HTR-8/SVneo (cell line): Measurements from ENCODE around the gene STIM1.

ENCODE experiments used
- DNase-seq: peaks from one replicate; pipeline ENCODE4 v3.0.0; 2011; ENCODE audit warnings: low spot score, mixed read lengths; ENCODE audit not compliant: insufficient read length
- FAIRE-seq: peaks from 2 replicates; lab custom pipeline; 2011; peaks lifted over from hg19 to GRCh38; lab: Jason Lieb, UNC

The STIM1 gene

GRCh38 chr11:3905080-3905953 lies 49.9 kb downstream of the STIM1 start:
- DNase-seq (peak; percentile 41), FAIRE-seq (no peak)

- no peak for FAIRE-seq
- no peak for DNase-seq
These were observed 50.7 kb downstream of the STIM1 start for GRCh38 chr11:3906166-3906565.

- DNase-seq (no peak), FAIRE-seq (no peak)
These were observed 52.1 kb downstream of the STIM1 start for GRCh38 chr11:3907590-3907989.

- no peak for DNase-seq
- FAIRE-seq = no peak
These were observed 54.4 kb downstream of the STIM1 start for GRCh38 chr11:3909901-3910300.

- DNase-seq = no peak
- FAIRE-seq = no peak
These were observed 56.5 kb downstream of the STIM1 start for GRCh38 chr11:3911908-3912505.

GRCh38 chr11:3913921-3914320 lies 58.5 kb downstream of the STIM1 start:
- DNase-seq = no peak
- FAIRE-seq = no peak

GRCh38 chr11:3914805-3915204 lies 59.3 kb downstream of the STIM1 start:
- DNase-seq = no peak
- FAIRE-seq = no peak

GRCh38 chr11:3916962-3917361 lies 61.5 kb downstream of the STIM1 start:
- no peak for DNase-seq

GRCh38 chr11:3920148-3920852 lies 64.8 kb downstream of the STIM1 start:
- no peak for FAIRE-seq
- DNase-seq = no peak

More at GRCh38 chr11:3916962-3917361, 61.5 kb downstream of the STIM1 start:
- no peak for FAIRE-seq

GRCh38 chr11:3922056-3922455 lies 66.6 kb downstream of the STIM1 start:
- FAIRE-seq (no peak), DNase-seq (no peak)

GRCh38 chr11:3925513-3925912 lies 70.0 kb downstream of the STIM1 start:
- DNase-seq (no peak), FAIRE-seq (no peak)

- no peak for DNase-seq
- no peak for FAIRE-seq
These were observed 71.1 kb downstream of the STIM1 start for GRCh38 chr11:3926458-3927095.

GRCh38 chr11:3927129-3927796 lies 71.8 kb downstream of the STIM1 start:
- DNase-seq (no peak), FAIRE-seq (no peak)

GRCh38 chr11:3929232-3929631 lies 73.8 kb downstream of the STIM1 start:
- DNase-seq = no peak
- no peak for FAIRE-seq

- DNase-seq (no peak), FAIRE-seq (no peak)
These were observed 74.2 kb downstream of the STIM1 start for GRCh38 chr11:3929649-3930048.

GRCh38 chr11:3932698-3933097 lies 77.2 kb downstream of the STIM1 start:
- DNase-seq = no peak
- FAIRE-seq = no peak

- FAIRE-seq (no peak), DNase-seq (no peak)
These were observed 77.7 kb downstream of the STIM1 start for GRCh38 chr11:3933165-3933628.

- FAIRE-seq = no peak
- no peak for DNase-seq
These were observed 79.2 kb downstream of the STIM1 start for GRCh38 chr11:3934658-3935057.

- DNase-seq (no peak), FAIRE-seq (no peak)
These were observed 81.1 kb downstream of the STIM1 start for GRCh38 chr11:3936517-3936916.

- DNase-seq = no peak
- no peak for FAIRE-seq
These were observed 83.7 kb downstream of the STIM1 start for GRCh38 chr11:3939211-3939610.
